GM19351 (cell line): ENCODE data around the gene SELP.
A peak's percentile ranks its signal among the peaks of the same experiment; 100 is the strongest.

Experiments
- ATAC-seq: cut with Tn5 transposase; IDR thresholded peaks from one replicate; pipeline ENCODE4 v1.9.1; 2021; ENCODE audit warnings: mild to moderate bottlenecking, moderate library complexity; ENCODE audit not compliant: unreplicated experiment

SELP gene

DNA sequence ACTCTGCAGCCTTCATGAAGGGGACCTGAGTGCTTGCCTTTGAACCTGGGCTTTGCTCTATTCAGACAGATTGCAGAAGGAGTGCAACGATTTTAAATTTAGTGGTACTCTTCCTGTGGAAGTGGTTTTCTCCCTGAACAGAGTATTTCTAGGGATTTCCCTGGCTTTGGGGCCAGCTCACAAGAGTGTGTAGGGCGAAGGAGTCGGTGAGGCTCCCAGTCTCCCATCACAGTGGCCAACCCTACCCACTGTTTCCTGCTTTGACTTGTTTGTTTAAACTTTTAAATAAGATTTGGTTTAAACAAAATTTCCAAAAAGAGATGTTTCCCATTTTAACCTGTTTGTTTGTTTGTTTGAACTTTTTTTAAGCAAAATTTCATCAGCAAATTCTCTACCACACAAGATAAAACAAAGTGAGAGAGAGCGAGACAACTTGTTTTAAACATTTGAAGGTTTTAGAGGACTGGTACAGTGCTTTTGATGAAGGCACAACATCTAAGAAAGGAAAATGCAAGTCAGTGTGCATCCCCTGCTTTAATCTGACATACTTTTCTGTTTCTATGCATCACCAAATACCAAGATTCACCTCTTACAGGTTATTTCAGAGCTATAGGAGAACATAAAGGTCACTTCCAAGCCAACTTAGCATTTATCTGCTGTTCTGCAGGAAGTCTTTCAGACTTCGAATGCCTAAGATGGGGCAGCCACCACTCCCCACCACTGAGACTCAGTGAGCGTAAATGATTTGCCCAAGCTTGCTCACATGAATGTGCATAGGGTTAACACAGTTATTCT, 6.6 kb downstream of the SELP start:
- no peak for ATAC-seq

DNA sequence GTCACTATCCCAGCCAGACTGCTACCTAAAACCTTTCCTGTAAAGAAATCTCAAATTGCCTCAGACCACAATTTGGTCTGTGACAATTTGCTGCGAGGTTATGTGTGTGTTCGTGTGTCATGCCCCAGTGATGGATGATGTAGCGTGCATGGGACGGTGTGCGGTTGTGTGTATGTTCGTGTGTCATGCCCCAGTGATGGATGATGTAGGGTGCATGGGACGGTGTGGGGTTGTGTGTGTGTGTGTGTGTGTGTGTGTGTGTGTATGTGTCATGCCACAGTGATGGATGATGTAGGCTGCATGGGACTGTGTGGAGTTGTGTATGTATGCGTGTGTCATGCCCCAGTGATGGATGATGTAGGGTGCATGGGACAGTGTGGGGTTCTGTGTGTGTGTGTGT, 9.4 kb downstream of the SELP start:
- ATAC-seq = no peak

DNA sequence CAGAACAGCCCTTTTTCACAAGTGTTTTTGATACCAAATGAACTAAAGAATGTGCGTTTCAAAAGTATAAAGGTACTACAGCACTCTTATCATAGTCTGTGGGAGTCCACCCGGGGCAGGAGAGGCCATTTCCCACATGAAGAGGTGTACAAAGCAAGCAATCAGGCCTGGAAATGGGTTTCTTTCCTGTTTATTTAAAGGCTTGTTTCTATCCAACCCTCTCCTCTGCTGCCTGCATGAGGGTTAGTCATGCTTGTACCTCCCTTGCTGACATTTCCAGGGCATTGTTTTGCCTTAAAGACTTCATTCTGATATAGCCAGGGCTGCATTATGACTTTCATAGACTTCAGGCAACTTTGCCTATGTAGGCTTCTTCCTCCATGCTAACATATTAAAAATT, 11.6 kb downstream of the SELP start:
- no peak for ATAC-seq

GRCh38 chr1:169615803-169616202, 14.1 kb downstream of the SELP start:
- ATAC-seq = no peak

- no peak for ATAC-seq
These were observed 19.1 kb downstream of the SELP start for GRCh38 chr1:169610858-169611257.

DNA sequence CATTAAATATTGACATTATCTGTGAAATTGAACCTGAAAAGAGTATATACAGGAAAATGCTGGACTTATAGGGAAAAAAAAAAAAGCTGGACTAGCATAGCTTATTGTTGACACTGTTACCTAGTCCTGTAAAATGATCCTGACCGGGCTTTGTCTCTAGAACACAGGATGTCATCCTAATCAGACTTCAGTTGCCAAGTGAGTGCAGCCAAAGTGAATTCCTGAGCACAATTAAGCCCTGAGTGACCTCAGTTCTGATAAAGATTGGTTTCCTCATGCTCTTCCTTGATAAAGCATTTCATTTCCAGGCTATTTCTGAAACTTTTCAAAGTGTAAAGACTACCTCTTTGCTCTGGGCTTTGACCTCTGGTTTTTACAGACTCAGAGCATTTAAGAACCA, 19.8 kb downstream of the SELP start:
- ATAC-seq = no peak

- ATAC-seq = no peak
These were observed 21.7 kb downstream of the SELP start for GRCh38 chr1:169608226-169608625.

GRCh38 chr1:169604781-169605560, 25.0 kb downstream of the SELP start:
- ATAC-seq = no peak

GRCh38 chr1:169601096-169601881, 28.6 kb downstream of the SELP start:
- no peak for ATAC-seq

GRCh38 chr1:169595764-169596711, 33.9 kb downstream of the SELP start:
- peak; percentile 62 for ATAC-seq

DNA sequence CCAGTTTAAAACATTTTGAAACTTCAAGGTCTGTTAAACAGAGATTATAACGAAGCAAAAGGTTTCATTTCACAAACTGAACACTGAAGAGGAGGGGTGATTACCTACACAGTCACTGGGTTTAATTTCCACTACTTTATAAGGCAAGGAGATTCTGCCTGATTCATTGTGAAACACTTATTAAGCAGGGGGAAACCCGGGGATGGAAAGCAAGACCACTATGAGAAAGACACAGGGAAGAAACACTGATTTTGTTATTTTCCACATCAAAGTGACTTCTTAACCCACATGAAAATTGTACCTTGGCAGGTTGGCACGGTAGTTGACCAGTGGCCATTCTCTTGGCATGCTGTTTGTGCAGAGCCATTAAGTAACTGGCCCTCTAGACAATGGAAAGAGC, 35.5 kb downstream of the SELP start:
- peak; percentile 59 for ATAC-seq

DNA sequence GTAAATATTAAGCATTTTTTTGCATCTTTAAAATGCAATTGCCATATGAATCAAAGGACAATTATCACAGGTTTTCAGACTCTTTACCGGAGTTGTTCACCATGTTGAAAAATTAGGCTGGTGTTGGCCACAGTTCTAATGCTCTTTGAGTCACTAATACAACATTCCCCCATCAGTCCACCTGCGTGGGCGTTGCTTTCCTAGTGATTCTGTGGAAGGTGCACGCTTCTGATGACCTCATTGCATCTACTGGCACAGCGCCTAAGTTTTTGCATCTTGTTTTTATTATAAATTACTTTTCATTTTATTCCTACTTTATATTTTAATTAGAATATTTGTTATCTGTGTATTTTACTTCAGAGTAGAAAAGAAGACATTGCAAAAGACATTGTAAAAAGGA, 39.0 kb downstream of the SELP start:
- no peak for ATAC-seq

DNA sequence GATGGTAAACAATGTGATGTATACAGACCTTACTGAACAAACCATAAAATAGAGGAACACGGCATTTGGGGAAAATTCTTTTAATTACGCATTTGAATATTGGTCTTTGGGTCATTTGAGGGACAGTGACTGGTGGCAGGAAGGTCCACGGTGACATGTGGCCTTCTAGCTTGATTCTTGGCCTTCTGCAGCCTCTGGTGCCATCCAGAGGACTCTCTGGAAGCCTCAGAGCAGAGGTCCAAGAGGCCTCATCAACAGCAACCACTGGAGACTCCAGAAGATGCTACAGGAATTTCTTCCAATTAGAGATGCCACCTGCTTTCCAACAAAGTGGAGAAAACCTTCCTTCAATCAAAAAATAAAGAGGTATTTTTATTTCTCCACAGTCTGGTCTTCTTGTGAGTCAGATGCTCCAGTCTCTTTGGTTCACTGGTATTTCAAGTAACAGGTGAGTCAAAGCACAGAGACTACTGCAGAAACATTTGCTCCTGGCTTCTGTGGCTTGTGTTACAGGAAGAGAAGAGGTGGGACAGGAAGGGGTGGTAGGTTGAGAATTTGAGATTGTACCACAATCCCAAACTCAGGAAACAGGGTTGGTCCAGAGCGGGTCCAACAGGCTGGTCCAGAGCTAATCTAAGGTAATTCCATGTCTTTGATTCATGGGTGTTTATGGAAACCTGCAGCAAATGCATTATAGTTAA, 41.0 kb downstream of the SELP start:
- no peak for ATAC-seq

- no peak for ATAC-seq
These were observed 41.8 kb downstream of the SELP start for GRCh38 chr1:169588112-169588511.

GRCh38 chr1:169586395-169587255, 43.3 kb downstream of the SELP start, which contains the start of gene F5:
F5 (minus strand) TSS chr1:169586481; CDS start chr1:169586386, 95 bp downstream.
- peak; percentile 95 for ATAC-seq

DNA sequence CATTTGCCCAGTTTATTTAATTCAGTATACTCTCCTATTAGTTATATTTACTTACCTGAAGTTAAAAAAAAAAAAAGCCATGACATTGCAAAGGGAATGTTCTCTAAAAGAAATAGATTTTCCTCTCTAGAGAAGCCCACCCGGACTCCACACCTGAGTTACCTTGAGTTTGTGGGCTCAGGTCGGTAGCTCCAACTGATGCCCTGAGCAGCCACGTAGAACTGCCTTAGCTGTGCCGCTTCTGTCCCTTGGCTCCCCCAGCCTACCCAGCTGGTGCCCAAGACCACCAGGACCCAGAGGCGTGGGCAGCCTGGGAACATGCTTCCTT, 43.9 kb downstream of the SELP start:
- ATAC-seq = peak; percentile 28

GRCh38 chr1:169585181-169585580, 44.7 kb downstream of the SELP start:
- ATAC-seq = no peak

- no peak for ATAC-seq
These were observed 45.3 kb downstream of the SELP start for GRCh38 chr1:169584483-169585144.
